Measurements from ENCODE around the gene RSPH3.

- no peak for TF ChIP-seq GATA2 (IDR thresholded peaks at IDR 0.05; ENCODE audit: low read depth, low read length)
- no peak for TF ChIP-seq GATA3 (IDR thresholded peaks at IDR 0.05; ENCODE audit: low read depth, low read length)
Observed at GRCh38 chr6:158987657-158988056, 12.3 kb downstream of the RSPH3 start.
